Tibial nerve (tissue), 4 donors: ENCODE data around the gene GINS2. TPM values are rescaled to one million over a fixed set of nuclear protein-coding genes. Genes with fewer than 3 reads are reported as not detected.

Experiments used
- DNase-seq, 2 donors: peaks; one replicate each; pipeline ENCODE4 v3.0.0-alpha.2; 2019; ENCODE audit warnings: low spot score in 2 of 2
- H3K27ac ChIP-seq, 4 donors: fragments of 200-600 bp; sonication (generic) in 3 of 4; one replicate each; pipeline ENCODE4 v1.5.1; 2017 to 2019; ENCODE audit warnings: mild to moderate bottlenecking in 1 of 4
- H3K27me3 ChIP-seq, 2 donors: fragments of 200-600 bp; sonication (generic) in 1 of 2; one replicate each; pipeline versions ENCODE4 v1.5.1 to v1.6.0; 2017 to 2019
- H3K36me3 ChIP-seq, 3 donors: fragments of 200-600 bp; sonication (generic); one replicate each; pipeline ENCODE4 v1.5.1; 2018 to 2019
- H3K4me1 ChIP-seq, 4 donors: fragments of 200-600 bp; sonication (generic) in 3 of 4; one replicate each; pipeline ENCODE4 v1.5.1; 2017 to 2019
- H3K4me3 ChIP-seq, 4 donors: fragments of 200-600 bp; sonication (generic) in 3 of 4; one replicate each; pipeline ENCODE4 v1.5.1; 2017 to 2019; ENCODE audit warnings: mild to moderate bottlenecking in 1 of 4, moderate library complexity in 1 of 4
- H3K9me3 ChIP-seq, 4 donors: fragments of 200-600 bp; sonication (generic) in 3 of 4; one replicate each; pipeline ENCODE4 v1.5.1; 2017 to 2019
- CTCF ChIP-seq, 5 experiments: fragments of 200-600 bp in 3 of 5; fragments of 450-650 bp in 2 of 5; sonication (generic) in 3 of 5; IDR thresholded peaks; one replicate each; pipeline ENCODE4 v1.5.1; 2016 to 2019; ENCODE audit warnings: antibody characterized with exemption in 5 of 5, mild to moderate bottlenecking in 3 of 5, moderate library complexity in 2 of 5
- EP300 ChIP-seq, 2 donors: sonication (generic); formaldehyde crosslinking; IDR thresholded peaks; one replicate each; pipeline ENCODE4 v1.6.1; 2017; ENCODE audit warnings: antibody characterized with exemption in 2 of 2, mild to moderate bottlenecking in 1 of 2
- POLR2A ChIP-seq, 2 donors: fragments of 450-650 bp; IDR thresholded peaks; one replicate each; pipeline ENCODE4 v1.6.1; 2017; ENCODE audit warnings: antibody characterized with exemption in 2 of 2, mild to moderate bottlenecking in 2 of 2, moderate library complexity in 2 of 2
- WGBS, 2 donors: methylation state at CpG; one replicate each; pipeline ENCODE4 v1.1.5; 2018; 5-methylcytosine and 5-hydroxymethylcytosine counted together
- total RNA-seq, 4 donors: library from RNA; depleted of rRNA; stranded (reverse); fragments of >200 nt; gene quantifications; one replicate each; pipeline ENCODE4 v1.1.0, GENCODE V29; 2016

Gene GINS2
- under 1 TPM in 2 of 4 donors, not detected in 2; 0.20 to 0.66 TPM for total RNA-seq

DNA sequence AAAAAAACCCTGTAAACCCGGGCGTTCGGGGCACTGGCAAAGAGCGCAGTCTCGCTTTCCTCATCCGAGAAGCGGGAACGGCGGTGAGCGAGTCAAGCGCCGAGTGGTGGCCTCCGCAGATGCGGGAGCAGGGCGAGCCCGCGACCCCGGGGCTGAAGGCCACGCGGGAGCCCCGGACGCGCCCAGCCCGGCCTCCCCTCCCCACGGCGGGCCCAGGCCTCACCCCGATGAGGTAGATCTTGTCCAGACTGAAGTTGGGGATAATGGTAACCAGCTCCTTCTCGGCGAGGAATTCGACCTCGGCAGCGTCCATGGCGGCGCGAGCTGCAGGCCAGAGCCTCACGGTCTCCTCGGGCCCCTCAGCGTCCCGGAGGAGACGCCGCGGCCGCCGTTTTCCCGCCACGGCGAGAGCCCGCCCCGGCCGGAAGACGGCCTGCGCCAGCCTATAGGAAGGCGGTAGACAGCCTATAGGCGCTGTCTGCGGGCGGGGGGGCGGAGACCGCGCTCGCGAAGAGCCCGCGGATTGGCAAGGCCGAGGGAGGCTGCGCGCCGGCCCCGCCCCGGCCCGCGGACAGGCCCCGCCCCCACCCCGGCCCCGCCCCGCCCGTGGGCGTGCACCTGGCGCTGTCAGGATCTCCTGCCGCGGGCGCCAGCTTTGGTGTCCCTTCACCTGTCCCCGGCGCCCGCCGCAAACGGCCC lies at the start of gene GINS2:
GINS2 (minus strand) TSS at position 369 of the 699 bp plus-strand sequence; CDS start at position 313, 56 bp downstream.
- H3K4me3 ChIP-seq = peak within 1 kb of the TSS; percentile 37 to 83 (median 66)
- no peaks in the 10 kb centered on the region for H3K27me3 ChIP-seq
- peak; percentile 54 to 73 for DNase-seq
- no peaks in the 10 kb centered on the region for H3K9me3 ChIP-seq
- 1 to 4% methylated on average over 44 to 60 of the region's 86 CpGs for WGBS, 2 donors
- H3K27ac ChIP-seq = peak within 1 kb of the TSS in 1 of 4 donors; percentile 50
- TF ChIP-seq CTCF (IDR thresholded peaks at IDR 0.05) = no peak
- TF ChIP-seq EP300 (IDR thresholded peaks at IDR 0.05) = peak in 1 of 2 donors; percentile 38
- peaks cover 0 to 22% (median 4%) of the 10 kb centered on the region in 4 donors for H3K4me1 ChIP-seq
- H3K36me3 ChIP-seq = no peaks in the 10 kb centered on the region

GRCh38 chr16:85736921-85737320 lies 48.2 kb upstream of the GINS2 start:
- Histone ChIP-seq H3K36me3 (no peaks in the 10 kb centered on the region), H3K4me3 (no peak overlapping the region)
- WGBS, 2 donors = 66% methylated on average over 9 of the region's 9 CpGs

GRCh38 chr16:85735946-85736345 lies 47.2 kb upstream of the GINS2 start:
- Histone ChIP-seq H3K9me3 (no peaks in the 10 kb centered on the region), H3K27me3 (no peaks in the 10 kb centered on the region), H3K27ac (no peak overlapping the region), H3K4me3 (no peak overlapping the region), H3K36me3 (no peaks in the 10 kb centered on the region), H3K4me1 (no peaks in the 10 kb centered on the region)
- WGBS, 2 donors = 71 to 79% methylated on average over 5 to 6 of the region's 6 CpGs
- DNase-seq = no peak
- TF ChIP-seq POLR2A (IDR thresholded peaks at IDR 0.05) = no peak
- TF ChIP-seq EP300 (IDR thresholded peaks at IDR 0.05) = no peak
- TF ChIP-seq CTCF (IDR thresholded peaks at IDR 0.05) = no peak

More at GRCh38 chr16:85736921-85737320, 48.2 kb upstream of the GINS2 start:
- no peak for DNase-seq
- Histone ChIP-seq H3K4me1 (no peaks in the 10 kb centered on the region), H3K9me3 (no peaks in the 10 kb centered on the region), H3K27ac (no peak overlapping the region), H3K27me3 (no peaks in the 10 kb centered on the region)
- TF ChIP-seq CTCF (IDR thresholded peaks at IDR 0.05) (no peak), POLR2A (IDR thresholded peaks at IDR 0.05) (no peak), EP300 (IDR thresholded peaks at IDR 0.05) (no peak)

GRCh38 chr16:85735225-85735635 lies 46.5 kb upstream of the GINS2 start:
- no peak for DNase-seq
- no peaks in the 10 kb centered on the region for H3K27me3 ChIP-seq
- H3K9me3 ChIP-seq = no peaks in the 10 kb centered on the region
- no peak for TF ChIP-seq CTCF (IDR thresholded peaks at IDR 0.05)
- TF ChIP-seq EP300 (IDR thresholded peaks at IDR 0.05) = no peak
- TF ChIP-seq POLR2A (IDR thresholded peaks at IDR 0.05) = no peak
- H3K4me1 ChIP-seq = no peaks in the 10 kb centered on the region
- H3K4me3 ChIP-seq = no peak overlapping the region
- WGBS, 2 donors = 75 to 77% methylated on average over 14 of the region's 14 CpGs
- H3K36me3 ChIP-seq = no peaks in the 10 kb centered on the region
- H3K27ac ChIP-seq = no peak overlapping the region

GRCh38 chr16:85734311-85735017 lies 45.7 kb upstream of the GINS2 start:
- no peak overlapping the region for H3K27ac ChIP-seq
- no peak for DNase-seq

More at GRCh38 chr16:85734311-85735017, 45.7 kb upstream of the GINS2 start:
- Histone ChIP-seq H3K4me1 (no peaks in the 10 kb centered on the region), H3K9me3 (no peaks in the 10 kb centered on the region), H3K27me3 (no peaks in the 10 kb centered on the region), H3K4me3 (no peak overlapping the region), H3K36me3 (no peaks in the 10 kb centered on the region)
- WGBS, 2 donors = 76 to 78% methylated on average over 8 to 10 of the region's 10 CpGs
- no peak for TF ChIP-seq POLR2A (IDR thresholded peaks at IDR 0.05)
- TF ChIP-seq CTCF (IDR thresholded peaks at IDR 0.05) = no peak
- no peak for TF ChIP-seq EP300 (IDR thresholded peaks at IDR 0.05)
